ENCODE measurements around the gene CEP135. TPM values are rescaled to one million over a fixed set of nuclear protein-coding genes. Genes with fewer than 3 reads are reported as not detected.

The CEP135 gene
- total and polyA plus RNA-seq, 9 donors = 4.3 to 11.5 (median 8.2) TPM

DNA sequence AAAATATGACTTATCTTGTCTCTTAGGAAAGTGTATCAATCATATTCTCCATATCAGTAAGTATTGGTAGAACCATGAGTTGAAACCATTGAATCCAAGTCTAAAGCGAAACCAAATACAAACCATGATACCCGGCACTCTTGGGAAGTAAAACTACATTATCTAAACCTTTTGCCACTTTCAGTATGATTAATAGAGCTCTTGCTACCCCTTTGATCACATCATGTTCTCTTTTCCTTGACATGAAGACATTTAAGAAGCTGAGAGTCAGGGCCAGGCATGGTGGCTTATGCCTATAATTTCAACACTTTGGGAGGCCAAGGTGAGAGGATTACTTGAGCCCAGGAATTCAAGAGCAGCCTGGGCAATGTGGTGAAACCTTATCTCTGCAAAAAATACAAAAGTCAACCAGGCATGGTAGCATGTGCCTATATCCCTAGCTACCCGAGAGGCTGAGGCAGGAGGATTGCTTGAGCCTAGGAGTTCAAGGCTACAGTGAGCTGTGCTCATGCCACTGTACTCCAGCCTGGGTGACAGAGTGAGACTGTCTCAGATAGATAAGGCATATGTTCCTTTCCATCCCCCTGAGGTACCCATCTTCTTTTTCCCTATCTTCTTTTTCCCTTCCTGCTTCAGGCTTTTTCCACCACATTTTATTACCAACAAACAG is 45.4 kb downstream of the CEP135 start:
- TF ChIP-seq EP300 (IDR thresholded peaks at IDR 0.05) (no peak), POLR2A (IDR thresholded peaks at IDR 0.05) (no peak)
- TF ChIP-seq, protein P1, sequence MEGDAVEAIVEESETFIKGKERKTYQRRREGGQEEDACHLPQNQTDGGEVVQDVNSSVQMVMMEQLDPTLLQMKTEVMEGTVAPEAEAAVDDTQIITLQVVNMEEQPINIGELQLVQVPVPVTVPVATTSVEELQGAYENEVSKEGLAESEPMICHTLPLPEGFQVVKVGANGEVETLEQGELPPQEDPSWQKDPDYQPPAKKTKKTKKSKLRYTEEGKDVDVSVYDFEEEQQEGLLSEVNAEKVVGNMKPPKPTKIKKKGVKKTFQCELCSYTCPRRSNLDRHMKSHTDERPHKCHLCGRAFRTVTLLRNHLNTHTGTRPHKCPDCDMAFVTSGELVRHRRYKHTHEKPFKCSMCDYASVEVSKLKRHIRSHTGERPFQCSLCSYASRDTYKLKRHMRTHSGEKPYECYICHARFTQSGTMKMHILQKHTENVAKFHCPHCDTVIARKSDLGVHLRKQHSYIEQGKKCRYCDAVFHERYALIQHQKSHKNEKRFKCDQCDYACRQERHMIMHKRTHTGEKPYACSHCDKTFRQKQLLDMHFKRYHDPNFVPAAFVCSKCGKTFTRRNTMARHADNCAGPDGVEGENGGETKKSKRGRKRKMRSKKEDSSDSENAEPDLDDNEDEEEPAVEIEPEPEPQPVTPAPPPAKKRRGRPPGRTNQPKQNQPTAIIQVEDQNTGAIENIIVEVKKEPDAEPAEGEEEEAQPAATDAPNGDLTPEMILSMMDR (IDR thresholded peaks at IDR 0.05) = no peak
- intact Hi-C loops (cut with DNase I) = no loop called here
- no peaks in the 10 kb centered on the region for H3K27me3 ChIP-seq
- 93 to 96% (median 95%) methylated on average over 3 of the region's 3 CpGs for WGBS, 3 donors
- H3K36me3 ChIP-seq = no peaks in the 10 kb centered on the region
- no peaks in the 10 kb centered on the region for H3K4me1 ChIP-seq (ENCODE audit: insufficient read depth)
- no peaks in the 10 kb centered on the region for H3K9me3 ChIP-seq
- DNase-seq = no peak
- H3K27ac ChIP-seq = no peak overlapping the region
- no peak overlapping the region for H3K4me3 ChIP-seq

DNA sequence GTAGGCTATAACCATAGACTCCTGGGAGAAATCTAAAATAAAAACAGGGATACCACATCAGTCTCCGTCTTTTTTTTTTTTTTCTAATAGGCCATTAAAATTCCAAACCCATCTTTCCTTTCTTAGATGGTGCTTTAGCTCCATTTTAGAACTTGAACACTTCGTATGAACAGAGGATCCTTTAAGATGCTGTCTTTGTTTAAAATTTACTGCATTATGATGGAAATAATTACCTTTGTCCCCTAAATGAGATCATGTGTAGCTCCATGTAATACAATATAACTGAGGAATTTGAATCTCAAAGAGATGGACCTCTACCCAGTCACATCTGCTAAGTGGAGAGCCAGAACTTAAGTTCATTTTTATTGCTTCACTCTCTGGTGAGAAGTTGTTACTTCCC is 47.9 kb downstream of the CEP135 start:
- no peak overlapping the region for H3K27ac ChIP-seq
- no peak overlapping the region for H3K4me3 ChIP-seq
- TF ChIP-seq EP300 (IDR thresholded peaks at IDR 0.05) = no peak
- no peaks in the 10 kb centered on the region for H3K9me3 ChIP-seq
- H3K27me3 ChIP-seq = no peaks in the 10 kb centered on the region
- intact Hi-C loops (cut with DNase I) = no loop called here
- H3K4me1 ChIP-seq (ENCODE audit: insufficient read depth) = no peaks in the 10 kb centered on the region
- WGBS, 3 donors = 94 to 97% (median 94%) methylated on average over 2 of the region's 2 CpGs
- H3K36me3 ChIP-seq = no peaks in the 10 kb centered on the region
- no peak for DNase-seq

DNA sequence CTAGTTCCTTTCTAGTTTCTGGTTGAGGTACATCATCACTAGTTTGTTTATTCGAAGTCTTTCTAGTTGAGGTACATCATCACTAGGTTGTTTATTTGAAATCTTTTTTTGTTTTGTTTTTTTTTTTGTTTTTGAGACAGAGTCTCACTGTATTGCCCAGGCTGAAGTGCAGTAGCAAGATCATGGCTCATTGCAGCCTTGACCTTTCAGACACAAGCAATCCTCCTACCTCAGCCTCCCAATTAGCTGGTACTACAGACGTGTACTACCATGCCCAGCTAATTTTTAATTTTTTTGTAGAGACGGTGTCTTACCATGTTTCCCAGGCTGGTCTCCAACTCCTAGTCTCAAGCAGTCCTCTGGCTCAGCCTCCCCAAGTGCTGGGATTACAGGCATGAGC is 54.9 kb downstream of the CEP135 start:
- 89 to 95% (median 93%) methylated on average over 3 of the region's 3 CpGs for WGBS, 3 donors
- H3K36me3 ChIP-seq = no peaks in the 10 kb centered on the region
- no peak for DNase-seq
- H3K9me3 ChIP-seq = no peaks in the 10 kb centered on the region
- H3K4me3 ChIP-seq = no peak overlapping the region
- intact Hi-C loops (cut with DNase I) = no loop called here
- no peaks in the 10 kb centered on the region for H3K27me3 ChIP-seq
- H3K4me1 ChIP-seq (ENCODE audit: insufficient read depth) = no peaks in the 10 kb centered on the region
- no peak overlapping the region for H3K27ac ChIP-seq
- TF ChIP-seq, protein P1 (IDR thresholded peaks at IDR 0.05) = no peak
- TF ChIP-seq POLR2A (IDR thresholded peaks at IDR 0.05) (no peak), EP300 (IDR thresholded peaks at IDR 0.05) (no peak)

DNA sequence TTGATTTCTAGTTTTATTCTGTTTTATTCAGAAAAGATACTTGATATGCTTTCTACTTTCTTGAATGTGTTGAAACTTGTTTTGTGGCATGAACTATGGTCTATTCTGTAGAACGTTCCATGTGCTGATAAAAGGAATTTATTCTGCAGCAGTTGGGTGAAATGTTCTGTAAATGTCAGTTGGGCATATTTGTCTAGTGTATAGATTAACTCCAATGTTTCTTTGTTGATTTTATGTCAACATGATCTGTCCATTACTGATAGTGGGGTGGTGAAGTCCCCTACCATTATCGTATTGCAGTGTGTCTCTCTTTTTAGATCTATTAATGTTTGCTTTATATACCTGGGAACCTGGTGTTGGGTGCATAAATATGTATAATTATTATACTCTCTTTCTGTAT is 55.5 kb downstream of the CEP135 start:
- Histone ChIP-seq H3K36me3 (no peaks in the 10 kb centered on the region), H3K27me3 (no peaks in the 10 kb centered on the region), H3K4me3 (no peak overlapping the region), H3K27ac (no peak overlapping the region), H3K4me1 (ENCODE audit: insufficient read depth) (no peaks in the 10 kb centered on the region), H3K9me3 (no peaks in the 10 kb centered on the region)
- no peak for DNase-seq
- TF ChIP-seq POLR2A (IDR thresholded peaks at IDR 0.05) (no peak), EP300 (IDR thresholded peaks at IDR 0.05) (no peak)
- TF ChIP-seq, protein P1 (IDR thresholded peaks at IDR 0.05) = no peak
- intact Hi-C loops (cut with DNase I) = no loop called here
- WGBS, 3 donors = 93 to 97% (median 94%) methylated on average over 2 of the region's 2 CpGs

DNA sequence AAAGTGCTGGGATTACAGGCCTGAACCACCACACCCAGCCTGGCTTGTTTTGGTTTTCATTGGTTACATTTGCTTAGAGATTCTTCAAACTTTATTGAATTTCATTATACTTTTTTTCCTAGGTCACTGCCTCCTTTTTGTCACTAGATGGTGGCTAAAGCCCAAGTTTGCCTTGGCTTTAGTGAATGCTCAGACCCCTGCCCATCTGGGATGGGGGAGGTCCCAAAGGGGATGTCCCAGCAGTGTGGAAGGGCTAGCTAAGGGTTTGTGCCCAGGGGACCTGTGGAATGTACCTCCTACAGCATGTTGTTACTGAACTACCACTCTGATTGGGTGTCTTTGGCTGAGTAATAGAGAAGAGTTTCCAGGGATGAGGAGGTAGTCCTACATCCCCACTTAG is 58.4 kb downstream of the CEP135 start:
- intact Hi-C loops (cut with DNase I) = no loop called here
- no peak for DNase-seq
- no peaks in the 10 kb centered on the region for H3K27me3 ChIP-seq
- no peak overlapping the region for H3K27ac ChIP-seq
- TF ChIP-seq, protein P1 (IDR thresholded peaks at IDR 0.05) = no peak
- TF ChIP-seq EP300 (IDR thresholded peaks at IDR 0.05) (no peak), POLR2A (IDR thresholded peaks at IDR 0.05) (no peak)
- no peaks in the 10 kb centered on the region for H3K36me3 ChIP-seq
- H3K4me1 ChIP-seq (ENCODE audit: insufficient read depth) = no peaks in the 10 kb centered on the region
- no peaks in the 10 kb centered on the region for H3K9me3 ChIP-seq
- no peak overlapping the region for H3K4me3 ChIP-seq

Data from ovary (tissue), 9 donors.